Measurements from ENCODE around the gene ZSWIM6. TPM values are rescaled to one million over a fixed set of nuclear protein-coding genes. Genes with fewer than 3 reads are reported as not detected.

The ZSWIM6 gene
- total RNA-seq, 1 donor from 2014 or later, result 5.3 TPM

GRCh38 chr5:61431923-61432620 is 100.0 kb downstream of the ZSWIM6 start:
- intact Hi-C loops (cut with micrococcal nuclease), result no loop called here

- intact Hi-C loops (cut with micrococcal nuclease), result no loop called here
These were observed 103.3 kb downstream of the ZSWIM6 start for GRCh38 chr5:61435368-61435767.

GRCh38 chr5:61438298-61438970 is 106.4 kb downstream of the ZSWIM6 start:
- intact Hi-C loops (cut with micrococcal nuclease), result no loop called here

- intact Hi-C loops (cut with micrococcal nuclease), result no loop called here
These were observed 108.0 kb downstream of the ZSWIM6 start for GRCh38 chr5:61440086-61440485.

- intact Hi-C loops (cut with micrococcal nuclease), result no loop called here
These were observed 108.5 kb downstream of the ZSWIM6 start for GRCh38 chr5:61440596-61440995.

- intact Hi-C loops (cut with micrococcal nuclease), result no loop called here
These were observed 109.7 kb downstream of the ZSWIM6 start for GRCh38 chr5:61441742-61442141.

GRCh38 chr5:61447780-61448495 is 115.9 kb downstream of the ZSWIM6 start:
- intact Hi-C loops (cut with micrococcal nuclease), result no loop called here

- intact Hi-C loops (cut with micrococcal nuclease), result no loop called here
These were observed 117.9 kb downstream of the ZSWIM6 start for GRCh38 chr5:61449804-61450492.

GRCh38 chr5:61450493-61451279 is 118.6 kb downstream of the ZSWIM6 start:
- intact Hi-C loops (cut with micrococcal nuclease), result no loop called here

GRCh38 chr5:61455179-61456006 is 123.3 kb downstream of the ZSWIM6 start:
- intact Hi-C loops (cut with micrococcal nuclease), result no loop called here

- intact Hi-C loops (cut with micrococcal nuclease), result no loop called here
These were observed 128.4 kb downstream of the ZSWIM6 start for GRCh38 chr5:61460471-61460870.

- intact Hi-C loops (cut with micrococcal nuclease), result no loop called here
These were observed 129.4 kb downstream of the ZSWIM6 start for GRCh38 chr5:61461417-61461816.

GRCh38 chr5:61461926-61462325 is 129.9 kb downstream of the ZSWIM6 start:
- intact Hi-C loops (cut with micrococcal nuclease), result no loop called here

GRCh38 chr5:61463596-61463995 is 131.5 kb downstream of the ZSWIM6 start:
- intact Hi-C loops (cut with micrococcal nuclease), result no loop called here

GRCh38 chr5:61464512-61464911 is 132.5 kb downstream of the ZSWIM6 start:
- intact Hi-C loops (cut with micrococcal nuclease), result no loop called here

- intact Hi-C loops (cut with micrococcal nuclease), result no loop called here
These were observed 133.0 kb downstream of the ZSWIM6 start for GRCh38 chr5:61465066-61465465.

GRCh38 chr5:61465496-61465895 is 133.4 kb downstream of the ZSWIM6 start:
- intact Hi-C loops (cut with micrococcal nuclease), result no loop called here

GRCh38 chr5:61466017-61466416 is 134.0 kb downstream of the ZSWIM6 start:
- intact Hi-C loops (cut with micrococcal nuclease), result no loop called here

GRCh38 chr5:61467766-61468482 is 135.9 kb downstream of the ZSWIM6 start:
- intact Hi-C loops (cut with micrococcal nuclease), result no loop called here
